ENCODE data around the gene SERPINE3. TPM values are rescaled to one million over a fixed set of nuclear protein-coding genes. Genes with fewer than 3 reads are reported as not detected.

SERPINE3 gene
- not detected in 2 replicates for total RNA-seq (2014; rRNA removed; shearing (Covaris generic); ENCODE audit: low replicate concordance)

DNA sequence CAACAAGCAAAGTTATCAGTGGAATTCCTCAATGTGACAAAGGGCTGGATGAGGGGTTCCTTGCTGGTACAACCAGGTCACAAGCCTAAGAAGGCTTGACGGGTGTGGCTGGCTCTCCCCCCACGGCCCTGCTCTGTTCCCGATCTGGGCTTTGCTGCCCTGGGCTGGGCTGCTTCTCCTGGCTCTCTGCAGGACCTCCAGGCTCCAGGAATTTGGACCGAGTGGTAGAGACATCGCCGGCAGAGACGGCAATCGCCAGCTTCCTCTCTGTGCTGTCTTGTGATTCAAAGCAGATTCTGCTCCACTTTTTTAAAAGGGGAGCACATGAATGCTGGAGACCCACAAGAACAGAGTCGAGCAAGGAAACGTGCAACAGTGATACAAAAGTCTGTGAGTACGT lies at the start of gene SERPINE3:
SERPINE3 (plus strand) TSS at position 338 of the 400 bp plus-strand sequence. CDS start 1,401 bp downstream, outside the sequence.
- Histone ChIP-seq H3K9me3 (no peaks in the 10 kb centered on the region), H3K36me3 (no peaks in the 10 kb centered on the region), H3K27me3 (no peaks in the 10 kb centered on the region), H3K4me3 (no peak within 1 kb of the TSS)
- no peak for DNase-seq

GRCh38 chr13:51291341-51291740 lies 48.1 kb upstream of the SERPINE3 start:
- peak; percentile 73 for DNase-seq
- no peaks in the 10 kb centered on the region for H3K9me3 ChIP-seq
- H3K27me3 ChIP-seq: no peaks in the 10 kb centered on the region
- no peaks in the 10 kb centered on the region for H3K36me3 ChIP-seq
- no peak overlapping the region for H3K4me3 ChIP-seq

- Histone ChIP-seq H3K9me3 (no peaks in the 10 kb centered on the region), H3K4me3 (no peak overlapping the region), H3K36me3 (no peaks in the 10 kb centered on the region), H3K27me3 (no peaks in the 10 kb centered on the region)
- no peak for DNase-seq
These were observed 47.4 kb upstream of the SERPINE3 start for GRCh38 chr13:51292000-51292565.

DNA sequence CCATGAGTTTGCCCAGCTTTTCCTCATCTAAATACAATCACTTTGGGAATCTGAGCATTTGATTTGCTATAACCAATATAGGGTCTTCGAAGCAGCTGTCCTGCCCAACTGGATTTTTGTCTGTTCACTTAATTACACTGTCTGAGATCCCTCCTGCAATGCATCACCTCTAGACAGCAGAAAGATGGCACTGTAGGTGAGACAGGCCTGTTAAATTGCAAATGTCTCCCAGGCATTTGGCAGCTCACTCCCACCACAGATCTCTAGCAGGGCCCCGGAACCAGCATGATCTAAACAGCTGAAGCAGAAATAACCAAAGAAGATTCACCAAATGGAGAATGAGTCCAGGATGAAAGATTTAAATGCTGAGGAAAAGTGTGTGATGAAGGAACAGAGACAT lies 41.9 kb upstream of the SERPINE3 start:
- H3K27me3 ChIP-seq: no peaks in the 10 kb centered on the region
- H3K4me3 ChIP-seq: no peak overlapping the region
- H3K9me3 ChIP-seq: no peaks in the 10 kb centered on the region
- H3K36me3 ChIP-seq: no peaks in the 10 kb centered on the region
- no peak for DNase-seq

- Histone ChIP-seq H3K4me3 (no peak overlapping the region), H3K36me3 (no peaks in the 10 kb centered on the region), H3K9me3 (no peaks in the 10 kb centered on the region), H3K27me3 (no peaks in the 10 kb centered on the region)
- DNase-seq: no peak
These were observed 40.7 kb upstream of the SERPINE3 start for GRCh38 chr13:51298812-51299211.

GRCh38 chr13:51303063-51303552 lies 36.4 kb upstream of the SERPINE3 start:
- Histone ChIP-seq H3K27me3 (no peaks in the 10 kb centered on the region), H3K36me3 (no peaks in the 10 kb centered on the region), H3K9me3 (no peaks in the 10 kb centered on the region), H3K4me3 (no peak overlapping the region)
- DNase-seq: no peak

GRCh38 chr13:51303882-51304281 lies 35.6 kb upstream of the SERPINE3 start:
- H3K27me3 ChIP-seq: no peaks in the 10 kb centered on the region
- no peaks in the 10 kb centered on the region for H3K9me3 ChIP-seq
- no peaks in the 10 kb centered on the region for H3K36me3 ChIP-seq
- DNase-seq: no peak
- H3K4me3 ChIP-seq: no peak overlapping the region

DNA sequence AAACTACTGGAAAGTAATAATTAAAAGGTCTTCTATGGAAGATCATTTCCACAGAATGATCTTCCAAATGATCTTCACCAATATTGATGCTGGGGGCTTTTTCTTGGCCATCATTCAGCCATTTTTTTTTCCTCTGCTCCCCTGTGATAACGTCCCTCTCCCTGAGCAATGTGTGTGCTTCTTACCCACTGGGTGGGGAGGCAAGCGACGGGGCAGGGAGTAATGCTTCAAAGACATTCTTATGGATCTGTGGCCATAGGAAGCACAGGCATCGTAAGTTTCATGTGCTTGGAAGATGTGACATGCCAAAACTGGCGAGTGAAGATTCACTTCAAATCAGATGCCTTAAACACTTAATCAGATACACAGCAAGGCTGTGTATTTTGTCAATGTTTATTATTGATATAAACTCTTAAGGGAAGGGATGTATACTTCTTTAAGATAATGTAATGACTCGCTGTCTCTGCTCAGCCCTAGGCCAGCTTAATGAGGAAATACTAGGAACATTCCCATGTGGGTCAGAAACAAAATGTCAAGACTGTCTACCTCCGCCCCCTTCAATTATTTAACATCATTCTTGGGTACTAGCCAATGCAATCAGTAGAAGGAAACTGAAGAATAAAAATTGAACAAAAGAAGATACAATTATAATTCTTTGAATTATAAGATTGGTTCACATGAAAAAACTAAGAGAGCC lies 34.1 kb upstream of the SERPINE3 start:
- Histone ChIP-seq H3K4me3 (no peak overlapping the region), H3K27me3 (no peaks in the 10 kb centered on the region)
- DNase-seq: no peak

GRCh38 chr13:51308781-51309180 lies 30.7 kb upstream of the SERPINE3 start:
- no peaks in the 10 kb centered on the region for H3K27me3 ChIP-seq
- H3K9me3 ChIP-seq: no peaks in the 10 kb centered on the region
- no peaks in the 10 kb centered on the region for H3K36me3 ChIP-seq
- no peak overlapping the region for H3K4me3 ChIP-seq
- DNase-seq: no peak

More for the DNA sequence above, 34.1 kb upstream of the SERPINE3 start:
- no peaks in the 10 kb centered on the region for H3K9me3 ChIP-seq
- no peaks in the 10 kb centered on the region for H3K36me3 ChIP-seq

GRCh38 chr13:51311231-51311630 lies 28.3 kb upstream of the SERPINE3 start:
- no peak for DNase-seq
- Histone ChIP-seq H3K9me3 (no peaks in the 10 kb centered on the region), H3K27me3 (no peaks in the 10 kb centered on the region), H3K4me3 (no peak overlapping the region), H3K36me3 (no peaks in the 10 kb centered on the region)

- Histone ChIP-seq H3K36me3 (no peaks in the 10 kb centered on the region), H3K9me3 (no peaks in the 10 kb centered on the region), H3K4me3 (no peak overlapping the region), H3K27me3 (no peaks in the 10 kb centered on the region)
- no peak for DNase-seq
These were observed 27.5 kb upstream of the SERPINE3 start for GRCh38 chr13:51311957-51312520.

GRCh38 chr13:51313619-51314018 lies 25.9 kb upstream of the SERPINE3 start:
- Histone ChIP-seq H3K9me3 (no peaks in the 10 kb centered on the region), H3K36me3 (no peaks in the 10 kb centered on the region), H3K27me3 (no peaks in the 10 kb centered on the region), H3K4me3 (no peak overlapping the region)
- DNase-seq: no peak

DNA sequence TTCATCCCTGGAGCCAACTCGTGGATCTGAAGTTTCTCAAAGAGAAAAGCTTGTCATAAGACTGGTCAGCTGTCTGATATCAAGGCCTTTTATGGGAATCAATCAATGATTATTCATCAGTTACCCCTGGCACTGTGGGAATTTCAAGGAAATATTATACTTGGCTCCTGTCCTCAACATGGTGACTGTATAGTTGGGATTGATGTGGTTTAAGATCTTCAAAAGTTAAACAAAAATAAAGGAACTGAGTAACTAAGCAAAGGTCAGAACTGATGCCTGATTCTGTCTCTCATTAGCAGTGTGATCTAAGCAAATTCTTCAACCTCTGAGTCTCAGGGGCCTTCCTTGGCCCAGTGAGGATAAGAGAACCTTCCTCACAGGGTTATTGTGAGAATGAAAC lies 22.2 kb upstream of the SERPINE3 start:
- H3K9me3 ChIP-seq: no peaks in the 10 kb centered on the region
- no peak overlapping the region for H3K4me3 ChIP-seq
- H3K36me3 ChIP-seq: no peaks in the 10 kb centered on the region
- no peak for DNase-seq
- no peaks in the 10 kb centered on the region for H3K27me3 ChIP-seq

- no peaks in the 10 kb centered on the region for H3K36me3 ChIP-seq
- H3K9me3 ChIP-seq: no peaks in the 10 kb centered on the region
- H3K4me3 ChIP-seq: no peak overlapping the region
- DNase-seq: no peak
- H3K27me3 ChIP-seq: no peaks in the 10 kb centered on the region
These were observed 21.5 kb upstream of the SERPINE3 start for GRCh38 chr13:51318015-51318414.

- Histone ChIP-seq H3K36me3 (no peaks in the 10 kb centered on the region), H3K9me3 (no peaks in the 10 kb centered on the region), H3K4me3 (no peak overlapping the region), H3K27me3 (no peaks in the 10 kb centered on the region)
- DNase-seq: no peak
These were observed 20.6 kb upstream of the SERPINE3 start for GRCh38 chr13:51318876-51319275.

GRCh38 chr13:51321836-51322235 lies 17.7 kb upstream of the SERPINE3 start:
- Histone ChIP-seq H3K9me3 (no peaks in the 10 kb centered on the region), H3K27me3 (no peaks in the 10 kb centered on the region), H3K36me3 (no peaks in the 10 kb centered on the region), H3K4me3 (no peak overlapping the region)
- no peak for DNase-seq

- H3K36me3 ChIP-seq: no peaks in the 10 kb centered on the region
- no peak overlapping the region for H3K4me3 ChIP-seq
- DNase-seq: no peak
- no peaks in the 10 kb centered on the region for H3K27me3 ChIP-seq
- H3K9me3 ChIP-seq: no peaks in the 10 kb centered on the region
These were observed 16.7 kb upstream of the SERPINE3 start for GRCh38 chr13:51322826-51323225.
